MCF 10A (cell line): ENCODE results near the gene TSR1. TPM values are rescaled to one million over a fixed set of nuclear protein-coding genes. Genes with fewer than 3 reads are reported as not detected.

Source experiments
- BruUV-seq: library from RNA; stranded (reverse); fragments of 400-500 nt; replicated peaks from 2 replicates; lab custom pipeline; 2021; lab: Mats Ljungman, UMichigan
- CTCF ChIA-PET: fragments of 300-600 bp; sonication (Branson Sonifier 250); formaldehyde crosslinking; extraction: SDS; loops from one replicate; lab custom pipeline; 2021; ENCODE audit warnings: antibody characterized with exemption, inconsistent platforms; lab: Yijun Ruan, JAX
- POLR2A ChIA-PET: fragments of 300-600, 350-650 bp; sonication (Branson Sonifier 250); formaldehyde crosslinking; extraction: SDS; loops from one replicate; lab custom pipeline; 2020; ENCODE audit warnings: antibody characterized with exemption, inconsistent platforms; lab: Yijun Ruan, JAX
- DNase-seq: peaks from one replicate; pipeline ENCODE4 v3.0.0-alpha.2; 2018; ENCODE audit not compliant: unreplicated experiment
- H3K27ac Mint-ChIP-seq: one replicate; pipeline ENCODE4 v1.8.0; 2022; ENCODE audit warnings: mild to moderate bottlenecking, low read depth, mixed read lengths; ENCODE audit not compliant: unreplicated experiment
- H3K27me3 Mint-ChIP-seq: one replicate; pipeline ENCODE4 v1.8.0; 2022; ENCODE audit warnings: mixed read lengths; ENCODE audit not compliant: insufficient read depth, unreplicated experiment
- H3K36me3 Mint-ChIP-seq: one replicate; pipeline ENCODE4 v1.8.0; 2022; ENCODE audit warnings: mild to moderate bottlenecking, moderate library complexity, mixed read lengths; ENCODE audit not compliant: insufficient read depth, unreplicated experiment
- H3K4me1 Mint-ChIP-seq: one replicate; pipeline ENCODE4 v1.8.0; 2022; ENCODE audit warnings: mixed read lengths; ENCODE audit not compliant: insufficient read depth, unreplicated experiment
- H3K4me3 Mint-ChIP-seq: one replicate; pipeline ENCODE4 v1.8.0; 2022; ENCODE audit warnings: mild to moderate bottlenecking, moderate library complexity, mixed read lengths; ENCODE audit not compliant: unreplicated experiment
- H3K9me3 Mint-ChIP-seq: one replicate; pipeline ENCODE4 v1.8.0; 2022; ENCODE audit warnings: mixed read lengths; ENCODE audit not compliant: unreplicated experiment
- intact Hi-C: fragments of 100-400 bp; cut with micrococcal nuclease; formaldehyde crosslinking; loops from 2 replicates; pipeline ENCODE4 v1.14.1; 2022
- total RNA-seq: library from RNA; stranded (reverse); gene quantifications from 2 replicates; pipeline ENCODE4 v1.2.3, GENCODE V29; 2022
- TF ChIP-seq, protein P1 (sequence below): fragments of 200-600 bp; IDR thresholded peaks from one replicate; pipeline ENCODE4 v1.8.0; 2022; ENCODE audit warnings: antibody characterized with exemption, mild to moderate bottlenecking; ENCODE audit not compliant: unreplicated experiment

TSR1 gene
- total RNA-seq, 1 experiment from 2014 or later, result 61.5 TPM

DNA sequence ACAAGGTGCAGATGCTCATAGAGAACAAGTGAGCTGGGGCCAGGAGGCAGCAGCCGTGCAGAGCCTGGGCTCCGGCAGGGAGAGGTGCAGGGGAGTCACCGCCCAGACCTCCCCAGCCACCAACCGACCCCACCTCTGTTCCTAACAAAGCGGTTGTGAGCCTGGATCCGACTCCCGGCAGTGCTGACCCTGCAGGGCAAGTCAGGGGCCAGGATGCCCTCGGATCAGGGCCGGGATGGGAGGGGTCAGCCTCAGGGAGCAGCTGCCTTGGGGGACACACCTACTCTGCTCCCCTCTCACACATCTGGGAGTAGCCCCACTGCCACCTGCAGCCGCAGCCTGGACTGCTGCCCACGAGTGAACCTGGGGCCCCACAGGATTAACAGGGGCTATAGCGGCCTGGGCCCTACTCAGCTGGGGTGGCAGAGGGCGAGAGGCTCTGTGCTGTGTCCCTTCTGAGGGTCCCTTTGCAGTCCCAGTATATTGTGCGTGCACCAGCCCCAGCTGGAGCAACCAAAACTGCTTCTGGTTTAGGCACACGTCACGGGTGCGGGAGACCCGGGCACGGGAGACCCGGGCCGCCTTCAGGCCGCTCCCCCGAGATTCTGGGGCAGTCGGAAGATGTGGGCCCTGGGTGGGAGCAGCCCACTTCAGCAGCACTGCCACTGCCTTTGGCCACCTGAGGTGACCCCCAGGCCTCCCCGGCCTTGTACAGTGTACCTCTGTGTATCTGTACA, 43.4 kb upstream of the TSR1 start:
- peaks cover 5% of the 10 kb centered on the region for H3K4me1 Mint-ChIP-seq
- no peaks in the 10 kb centered on the region for H3K9me3 Mint-ChIP-seq
- DNase-seq, result no peak
- TF ChIP-seq, protein P1, sequence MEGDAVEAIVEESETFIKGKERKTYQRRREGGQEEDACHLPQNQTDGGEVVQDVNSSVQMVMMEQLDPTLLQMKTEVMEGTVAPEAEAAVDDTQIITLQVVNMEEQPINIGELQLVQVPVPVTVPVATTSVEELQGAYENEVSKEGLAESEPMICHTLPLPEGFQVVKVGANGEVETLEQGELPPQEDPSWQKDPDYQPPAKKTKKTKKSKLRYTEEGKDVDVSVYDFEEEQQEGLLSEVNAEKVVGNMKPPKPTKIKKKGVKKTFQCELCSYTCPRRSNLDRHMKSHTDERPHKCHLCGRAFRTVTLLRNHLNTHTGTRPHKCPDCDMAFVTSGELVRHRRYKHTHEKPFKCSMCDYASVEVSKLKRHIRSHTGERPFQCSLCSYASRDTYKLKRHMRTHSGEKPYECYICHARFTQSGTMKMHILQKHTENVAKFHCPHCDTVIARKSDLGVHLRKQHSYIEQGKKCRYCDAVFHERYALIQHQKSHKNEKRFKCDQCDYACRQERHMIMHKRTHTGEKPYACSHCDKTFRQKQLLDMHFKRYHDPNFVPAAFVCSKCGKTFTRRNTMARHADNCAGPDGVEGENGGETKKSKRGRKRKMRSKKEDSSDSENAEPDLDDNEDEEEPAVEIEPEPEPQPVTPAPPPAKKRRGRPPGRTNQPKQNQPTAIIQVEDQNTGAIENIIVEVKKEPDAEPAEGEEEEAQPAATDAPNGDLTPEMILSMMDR, result no peak
- peaks cover 73% of the 10 kb centered on the region for H3K36me3 Mint-ChIP-seq
- CTCF ChIA-PET, result interaction anchor here (3.9 to 13.6 kb wide), 2 partner anchors 11 to 33 kb away, joined by 43 to 309 read pairs; no protein-coding TSS in a partner anchor
- BruUV-seq, result no TSS peak
- intact Hi-C loops, result no loop called here
- POLR2A ChIA-PET, result interaction anchor here (0.6 to 4.5 kb wide), 4 partner anchors 25 to 414 kb away, joined by 3 to 61 read pairs (median 4); no protein-coding TSS in a partner anchor
- H3K4me3 Mint-ChIP-seq, result no peak overlapping the region
- no peak overlapping the region for H3K27ac Mint-ChIP-seq
- no peaks in the 10 kb centered on the region for H3K27me3 Mint-ChIP-seq

DNA sequence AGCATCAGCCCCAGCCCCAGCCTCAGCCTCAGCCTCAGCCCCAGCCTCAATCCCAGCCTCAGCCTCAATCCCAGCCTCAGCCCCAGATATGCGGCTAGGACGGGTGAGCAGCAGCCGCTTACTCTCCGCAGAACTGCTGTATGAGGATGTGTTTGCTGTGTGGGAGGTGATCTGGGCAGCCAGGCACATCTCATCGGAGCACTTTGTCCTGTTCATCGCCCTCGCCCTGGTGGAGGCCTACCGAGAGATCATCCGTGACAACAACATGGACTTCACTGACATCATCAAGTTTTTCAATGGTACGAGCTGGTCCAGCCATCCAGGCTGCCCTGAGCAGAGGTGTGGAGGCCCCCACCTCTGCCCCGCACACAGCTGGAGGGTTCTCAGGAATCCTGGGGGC, 42.6 kb upstream of the TSR1 start:
- Mint-ChIP-seq H3K36me3 (peaks cover 70% of the 10 kb centered on the region), H3K4me1 (peaks cover 6% of the 10 kb centered on the region), H3K4me3 (no peak overlapping the region), H3K27me3 (no peaks in the 10 kb centered on the region), H3K27ac (no peak overlapping the region), H3K9me3 (no peaks in the 10 kb centered on the region)
- BruUV-seq, result no TSS peak
- CTCF ChIA-PET, result interaction anchor here (13.6 kb wide), 1 partner anchor 34 kb away, joined by 309 read pairs; no protein-coding TSS in a partner anchor
- no peak for DNase-seq
- TF ChIP-seq, protein P1, result no peak
- intact Hi-C loops, result no loop called here
- POLR2A ChIA-PET, result interaction anchor here (0.6 kb wide), 2 partner anchors 26 to 198 kb away, joined by 3 read pairs; no protein-coding TSS in a partner anchor

DNA sequence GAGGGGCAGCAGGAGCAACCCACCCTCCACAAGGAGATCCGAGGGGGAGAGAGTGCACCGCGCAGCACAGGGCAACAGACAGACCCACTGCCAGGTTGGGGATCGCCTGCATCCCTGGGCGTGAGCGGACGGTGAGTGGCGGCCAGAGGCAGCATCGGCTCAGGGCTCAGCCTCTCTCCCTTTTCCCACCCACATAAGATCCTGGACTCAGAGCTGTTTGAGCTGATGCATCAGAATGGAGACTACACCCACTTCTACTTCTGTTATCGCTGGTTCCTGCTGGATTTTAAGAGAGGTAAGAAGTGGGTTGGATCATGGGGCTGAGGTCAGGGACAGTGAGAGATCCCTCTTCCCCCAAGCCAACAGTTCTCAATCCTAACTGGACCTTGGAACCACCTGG, 41.4 kb upstream of the TSR1 start:
- TF ChIP-seq, protein P1, result no peak
- DNase-seq, result no peak
- CTCF ChIA-PET, result interaction anchor here (13.6 kb wide), 1 partner anchor 35 kb away, joined by 309 read pairs; no protein-coding TSS in a partner anchor
- Mint-ChIP-seq H3K9me3 (no peaks in the 10 kb centered on the region), H3K36me3 (peaks cover 63% of the 10 kb centered on the region), H3K27me3 (no peaks in the 10 kb centered on the region), H3K4me1 (peaks cover 6% of the 10 kb centered on the region), H3K27ac (no peak overlapping the region), H3K4me3 (no peak overlapping the region)
- intact Hi-C loops, result no loop called here
- POLR2A ChIA-PET, result no interaction called here
- BruUV-seq, result no TSS peak

DNA sequence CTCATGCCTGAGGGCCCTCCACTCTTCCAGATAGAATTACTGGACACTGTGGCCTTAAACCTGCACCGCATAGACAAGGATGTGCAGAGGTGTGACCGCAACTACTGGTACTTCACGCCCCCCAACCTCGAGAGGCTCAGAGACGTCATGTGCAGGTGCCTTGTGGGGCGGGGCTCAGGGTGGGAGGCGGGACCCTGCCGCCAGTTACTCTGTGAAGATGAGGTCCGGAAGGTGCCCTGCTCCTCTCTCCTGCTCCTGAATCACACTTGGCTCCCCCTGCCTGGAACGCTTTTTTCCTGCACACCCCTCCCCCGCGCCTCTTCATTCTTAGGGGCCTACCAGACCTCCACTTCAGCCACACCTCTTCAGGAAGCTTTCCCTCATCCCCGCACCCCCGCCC, 39.9 kb upstream of the TSR1 start:
- TF ChIP-seq, protein P1, result no peak
- intact Hi-C loops, result no loop called here
- H3K4me1 Mint-ChIP-seq, result peaks cover 6% of the 10 kb centered on the region

More for the DNA sequence above, 39.9 kb upstream of the TSR1 start:
- no peaks in the 10 kb centered on the region for H3K27me3 Mint-ChIP-seq
- POLR2A ChIA-PET, result interaction anchor here (0.5 to 0.7 kb wide), 3 partner anchors 40 to 109 kb away, joined by 3 read pairs; no protein-coding TSS in a partner anchor
- CTCF ChIA-PET, result interaction anchor here (13.6 kb wide), 1 partner anchor 37 kb away, joined by 309 read pairs; no protein-coding TSS in a partner anchor
- no peak overlapping the region for H3K4me3 Mint-ChIP-seq
- H3K27ac Mint-ChIP-seq, result no peak overlapping the region
- no peak for DNase-seq
- H3K36me3 Mint-ChIP-seq, result peaks cover 48% of the 10 kb centered on the region
- no peaks in the 10 kb centered on the region for H3K9me3 Mint-ChIP-seq
- BruUV-seq, result no TSS peak
